SK-N-SH (cell line): ENCODE measurements around the gene RALBP1. TPM values are rescaled to one million over a fixed set of nuclear protein-coding genes. Genes with fewer than 3 reads are reported as not detected.

ENCODE experiments used
- CTCF ChIA-PET: fragments of 300-600, 350-600 bp; formaldehyde crosslinking; extraction: SDS; loops from one replicate; lab custom pipeline; 2021; lab: Yijun Ruan, JAX
- POLR2A ChIA-PET: fragments of 350-600 bp; sonication (Branson Sonifier 250); formaldehyde crosslinking; extraction: SDS; loops from one replicate; lab custom pipeline; 2020; ENCODE audit warnings: antibody characterized with exemption, inconsistent platforms; lab: Yijun Ruan, JAX
- DNase-seq: peaks from one replicate; pipeline ENCODE4 v3.0.0; 2012
- H2AFZ ChIP-seq: fragments of 200-600 bp; sonication (generic); 2 replicates; pipeline ENCODE4 v1.8.1; 2016; ENCODE audit warnings: antibody characterized with exemption, mild to moderate bottlenecking, low read depth
- H3F3A ChIP-seq: fragments of 200-600 bp; sonication (generic); replicated peaks from 2 replicates; pipeline ENCODE3; 2016; ENCODE audit warnings: antibody characterized with exemption, mild to moderate bottlenecking; ENCODE audit not compliant: insufficient read depth
- H3K27ac ChIP-seq, 2 experiments: fragments of 200-500 bp in 1 of 2; fragments of 200-600 bp in 1 of 2; sonication (Bioruptor generic) in 1 of 2; sonication (generic), shearing (Covaris generic) in 1 of 2; 2 replicates each; pipeline versions ENCODE4 v1.5.1 to v1.6.1; 2014 to 2016; ENCODE audit warnings: low read depth in 2 of 2, inconsistent platforms in 1 of 2, low read length in 1 of 2, mild to moderate bottlenecking in 1 of 2, mixed read lengths in 1 of 2
- H3K27me3 ChIP-seq: fragments of 200-600 bp; sonication (generic), shearing (Covaris generic); 2 replicates; pipeline ENCODE4 v1.6.1; 2016; ENCODE audit warnings: mixed run types; ENCODE audit not compliant: insufficient read depth
- H3K36me3 ChIP-seq, 2 experiments: fragments of 200-500 bp in 1 of 2; fragments of 200-600 bp in 1 of 2; sonication (Bioruptor generic) in 1 of 2; sonication (generic) in 1 of 2; replicated peaks in 1 of 2; 2 replicates each; pipeline versions ENCODE3 to v1.5.1; 2014 to 2016; ENCODE audit warnings: low read length in 1 of 2, mild to moderate bottlenecking in 1 of 2; ENCODE audit not compliant: insufficient read depth in 2 of 2, control insufficient read depth in 1 of 2
- H3K4me1 ChIP-seq, 2 experiments: fragments of 200-500 bp in 1 of 2; fragments of 200-600 bp in 1 of 2; sonication (Bioruptor generic) in 1 of 2; sonication (generic), shearing (Covaris generic) in 1 of 2; 2 replicates each; pipeline versions ENCODE4 v1.5.1 to v1.6.1; 2014 to 2016; ENCODE audit warnings: low read depth in 1 of 2, low read length in 1 of 2, mixed run types in 1 of 2; ENCODE audit not compliant: insufficient read depth in 2 of 2, control insufficient read depth in 1 of 2
- H3K4me2 ChIP-seq: fragments of 200-600 bp; sonication (generic), shearing (Covaris generic); 2 replicates; pipeline ENCODE4 v1.6.1; 2017; ENCODE audit warnings: mixed run types
- H3K4me3 ChIP-seq, 2 experiments: fragments of 200-500 bp in 1 of 2; fragments of 200-600 bp in 1 of 2; sonication (Bioruptor generic) in 1 of 2; sonication (generic), shearing (Covaris generic) in 1 of 2; 2 replicates each; pipeline versions ENCODE4 v1.5.1 to v1.8.1; 2014 to 2016; ENCODE audit warnings: low read depth in 2 of 2, inconsistent platforms in 1 of 2, low read length in 1 of 2, mild to moderate bottlenecking in 1 of 2, mixed read lengths in 1 of 2, moderate library complexity in 1 of 2
- H3K79me2 ChIP-seq: fragments of 200-600 bp; sonication (generic); 2 replicates; pipeline ENCODE4 v1.8.1; 2017; ENCODE audit warnings: mild to moderate bottlenecking; ENCODE audit not compliant: insufficient read depth
- H3K9ac ChIP-seq: fragments of 200-600 bp; sonication (generic); 2 replicates; pipeline ENCODE4 v1.6.1; 2017; ENCODE audit warnings: mixed run types
- H3K9me2 ChIP-seq: fragments of 200-600 bp; sonication (generic); 2 replicates; pipeline ENCODE4 v1.6.1; 2017; ENCODE audit warnings: mixed run types
- H3K9me3 ChIP-seq: fragments of 200-600 bp; sonication (generic); 2 replicates; pipeline ENCODE4 v1.6.1; 2017; ENCODE audit warnings: mixed run types, mild to moderate bottlenecking, moderate library complexity
- H4K20me1 ChIP-seq: fragments of 200-600 bp; sonication (generic); 2 replicates; pipeline ENCODE4 v1.6.1; 2017; ENCODE audit warnings: mild to moderate bottlenecking, mixed run types; ENCODE audit not compliant: insufficient read depth
- CHD2 ChIP-seq: fragments of 150-350 bp; IDR thresholded peaks from 2 replicates; pipeline ENCODE4 v1.6.1; 2018; ENCODE audit warnings: low read length; ENCODE audit not compliant: partially characterized antibody
- FOSL2 ChIP-seq: IDR thresholded peaks from 2 replicates; pipeline ENCODE4 v1.4.0; 2012; ENCODE audit warnings: low read depth, mild to moderate bottlenecking, moderate library complexity, borderline replicate concordance
- GABPA ChIP-seq: IDR thresholded peaks from 2 replicates; pipeline ENCODE4 v1.4.0; 2012; ENCODE audit warnings: low read depth, mild to moderate bottlenecking
- IRF3 ChIP-seq: fragments of 150-350 bp; IDR thresholded peaks from 2 replicates; pipeline ENCODE4 v1.6.1; 2016; ENCODE audit warnings: mild to moderate bottlenecking, low read depth, low read length
- JUND ChIP-seq: IDR thresholded peaks from 2 replicates; pipeline ENCODE4 v1.4.0; 2012
- MAX ChIP-seq: IDR thresholded peaks from 2 replicates; pipeline ENCODE4 v1.4.0; 2012; ENCODE audit warnings: low read depth
- MEF2A ChIP-seq: IDR thresholded peaks from 2 replicates; pipeline ENCODE4 v1.4.0; 2012; ENCODE audit warnings: low read depth, borderline replicate concordance
- PBX3 ChIP-seq: IDR thresholded peaks from 2 replicates; pipeline ENCODE4; 2012
- POLR2AphosphoS5 ChIP-seq: IDR thresholded peaks from 2 replicates; pipeline ENCODE4 v1.6.1; 2012; ENCODE audit warnings: low read depth, low read length
- RCOR1 ChIP-seq: fragments of 150-350 bp; IDR thresholded peaks from 2 replicates; pipeline ENCODE4 v1.6.1; 2017; ENCODE audit warnings: antibody characterized with exemption, low read length
- SMC3 ChIP-seq: IDR thresholded peaks from 2 replicates; pipeline ENCODE4 v1.6.1; 2012; ENCODE audit warnings: low read depth, low read length, improper control_type of control experiment
- USF1 ChIP-seq: IDR thresholded peaks from 2 replicates; pipeline ENCODE4 v1.4.0; 2012; ENCODE audit warnings: low read depth, borderline replicate concordance
- YY1 ChIP-seq: IDR thresholded peaks from 2 replicates; pipeline ENCODE4 v1.4.0; 2012; ENCODE audit warnings: low read depth, mild to moderate bottlenecking
- WGBS: methylation state at CpG from one replicate; pipeline ENCODE4 v1.1.6; 2017; ENCODE audit warnings: low lambda C conversion rate; 5-methylcytosine and 5-hydroxymethylcytosine counted together
- polyA plus RNA-seq, 3 experiments: library from polyadenylated mRNA; depleted of rRNA; stranded (reverse); fragments of >200 nt; gene quantifications; 2 replicates each; pipeline ENCODE4 v1.2.3, GENCODE V29; 2012

RALBP1 gene
- polyA plus RNA-seq, 1 of the 3 experiments (the other 2 are of a cell fraction): 43.8 TPM

GRCh38 chr18:9558387-9559064 lies 83.2 kb downstream of the RALBP1 start:
- Histone ChIP-seq H2AFZ (no peak overlapping the region), H3K27ac (no peak overlapping the region), H4K20me1 (no peaks in the 10 kb centered on the region), H3K9me2 (no peaks in the 10 kb centered on the region), H3K79me2 (peaks cover 7% of the 10 kb centered on the region; the same call in 1 of the 2 replicates), H3K36me3 (peaks cover 66 to 91% of the 10 kb centered on the region in 2 experiments), H3K4me1 (no peaks in the 10 kb centered on the region), H3K9me3 (no peaks in the 10 kb centered on the region), H3K9ac (no peak overlapping the region), H3K4me2 (no peak overlapping the region), H3K27me3 (no peaks in the 10 kb centered on the region), H3K4me3 (no peak overlapping the region), H3F3A (no peaks in the 10 kb centered on the region)
- ChIA-PET POLR2A (no interaction called here), CTCF (no interaction called here)
- WGBS: 92% methylated on average over 4 of the region's 4 CpGs
- no peak for DNase-seq
- TF ChIP-seq RCOR1: no peak
- no peak for TF ChIP-seq MEF2A
- no peak for TF ChIP-seq PBX3
- TF ChIP-seq JUND: no peak
- no peak for TF ChIP-seq USF1
- no peak for TF ChIP-seq GABPA
- no peak for TF ChIP-seq POLR2AphosphoS5
- TF ChIP-seq MAX: no peak
- no peak for TF ChIP-seq FOSL2

GRCh38 chr18:9559253-9559652 lies 83.9 kb downstream of the RALBP1 start:
- no peaks in the 10 kb centered on the region for H3K9me2 ChIP-seq
- H3K4me3 ChIP-seq: no peak overlapping the region
- H3K4me2 ChIP-seq: no peak overlapping the region
- no peak overlapping the region for H2AFZ ChIP-seq
- CTCF ChIA-PET: no interaction called here
- no peaks in the 10 kb centered on the region for H4K20me1 ChIP-seq
- no peaks in the 10 kb centered on the region for H3K9me3 ChIP-seq
- no peak for DNase-seq
- H3K27me3 ChIP-seq: no peaks in the 10 kb centered on the region
- WGBS: 98% methylated on average over 6 of the region's 6 CpGs
- no peak overlapping the region for H3K27ac ChIP-seq
- no peaks in the 10 kb centered on the region for H3K4me1 ChIP-seq
- no peak overlapping the region for H3K9ac ChIP-seq
- peaks cover 67 to 92% of the 10 kb centered on the region in 2 experiments for H3K36me3 ChIP-seq
- TF ChIP-seq POLR2AphosphoS5 (no peak), YY1 (no peak), SMC3 (no peak), IRF3 (no peak), CHD2 (no peak)
- TF ChIP-seq, all 33 proteins: peak for 0
- H3K79me2 ChIP-seq: peaks cover 7% of the 10 kb centered on the region; the same call in 1 of the 2 replicates
- peaks cover under 1% of the 10 kb centered on the region for H3F3A ChIP-seq
- POLR2A ChIA-PET: no interaction called here
